CD4-positive, alpha-beta T cell treated with Interleukin-17A for 1 hour (primary cell): ENCODE measurements around the gene SRPRB.

ENCODE experiments used
- DNase-seq: peaks from one replicate; pipeline ENCODE4 v3.0.0-alpha.2; 2020

Gene SRPRB

DNA sequence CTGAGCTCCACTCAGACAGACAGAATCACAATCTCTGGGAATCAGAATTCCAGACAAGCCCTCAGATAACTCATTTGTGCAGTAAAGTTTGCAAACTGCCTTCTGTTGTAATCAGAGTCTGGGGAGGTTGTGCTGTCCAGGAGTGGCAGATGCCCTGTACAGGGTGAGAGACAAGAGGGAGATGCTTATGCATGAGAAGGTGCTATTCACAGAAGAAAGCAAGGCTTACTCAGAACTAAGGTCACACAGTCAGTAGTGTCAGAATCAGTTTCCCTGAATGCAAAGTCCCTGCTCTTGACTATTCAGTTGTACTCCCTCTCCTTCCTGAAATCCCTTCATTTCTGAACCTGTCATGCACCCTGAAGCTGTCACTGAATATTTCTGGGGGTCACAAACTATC, 43.7 kb downstream of the SRPRB start:
- no peak for DNase-seq

DNA sequence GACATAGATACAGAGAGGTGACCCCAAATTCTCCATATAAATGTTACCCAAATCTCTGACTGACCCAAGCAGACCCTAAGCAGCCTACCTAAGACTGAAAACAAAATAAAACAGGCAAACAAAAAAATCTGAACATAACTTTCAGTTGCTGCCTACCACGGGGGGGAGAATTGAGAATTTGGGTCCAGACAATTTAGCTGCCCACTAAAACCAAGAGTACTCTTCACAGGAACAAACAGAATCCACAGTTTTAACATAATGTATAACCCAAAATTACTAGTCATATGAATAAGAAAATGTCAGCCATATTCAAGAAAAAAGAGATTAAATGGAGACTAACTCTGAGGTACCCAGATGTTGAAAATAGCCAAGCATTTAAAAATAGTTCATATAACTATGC, 44.4 kb downstream of the SRPRB start:
- DNase-seq, result no peak

DNA sequence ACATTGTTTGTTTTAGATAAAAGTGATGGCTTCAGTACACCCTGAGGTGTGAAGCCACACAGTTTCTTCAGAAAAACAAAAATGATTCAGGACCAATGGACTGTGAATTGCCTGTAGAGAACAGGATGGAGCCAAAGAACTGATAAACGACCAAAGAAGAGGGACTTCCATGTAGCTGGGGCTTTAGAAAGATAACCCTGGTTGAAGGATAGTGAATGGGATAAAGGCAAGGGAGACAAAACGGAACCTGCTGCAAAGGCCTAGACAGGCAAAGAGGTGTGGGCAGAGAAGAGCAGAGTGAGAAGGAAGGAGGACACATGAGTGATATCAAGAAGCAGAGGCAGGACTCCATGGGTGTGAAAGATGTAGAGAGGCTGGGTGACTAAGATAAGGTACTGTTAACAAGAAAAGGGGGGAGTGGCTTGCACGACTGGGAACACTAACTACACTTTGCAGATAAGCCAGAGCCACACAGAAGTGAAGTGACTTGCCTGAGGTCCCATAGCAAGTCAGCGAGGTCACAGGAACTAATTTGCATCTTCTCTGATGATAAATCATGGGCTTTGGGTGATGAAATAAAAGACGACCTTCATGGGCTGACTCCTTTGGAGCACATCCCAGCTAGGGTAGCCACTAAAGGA, 45.8 kb downstream of the SRPRB start:
- DNase-seq, result no peak

DNA sequence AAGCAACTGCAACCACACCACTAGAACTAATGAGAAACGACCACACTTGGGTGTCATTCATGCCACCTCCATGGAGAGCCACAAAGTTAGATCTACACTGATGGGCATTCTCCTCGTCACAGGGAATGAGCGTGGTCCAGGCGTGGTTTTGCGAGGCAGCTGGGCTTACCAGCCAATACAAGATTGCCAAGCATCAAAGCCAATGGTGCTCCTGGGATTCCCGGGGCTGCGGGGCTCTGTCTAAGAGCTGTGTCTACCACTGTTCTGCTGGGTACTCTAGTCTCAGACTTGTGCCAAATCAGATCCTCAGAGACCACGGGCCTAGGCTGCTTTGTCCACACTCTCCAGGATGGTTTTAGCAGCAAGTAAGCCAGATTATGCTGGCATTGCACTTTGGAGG, 46.3 kb downstream of the SRPRB start:
- no peak for DNase-seq

DNA sequence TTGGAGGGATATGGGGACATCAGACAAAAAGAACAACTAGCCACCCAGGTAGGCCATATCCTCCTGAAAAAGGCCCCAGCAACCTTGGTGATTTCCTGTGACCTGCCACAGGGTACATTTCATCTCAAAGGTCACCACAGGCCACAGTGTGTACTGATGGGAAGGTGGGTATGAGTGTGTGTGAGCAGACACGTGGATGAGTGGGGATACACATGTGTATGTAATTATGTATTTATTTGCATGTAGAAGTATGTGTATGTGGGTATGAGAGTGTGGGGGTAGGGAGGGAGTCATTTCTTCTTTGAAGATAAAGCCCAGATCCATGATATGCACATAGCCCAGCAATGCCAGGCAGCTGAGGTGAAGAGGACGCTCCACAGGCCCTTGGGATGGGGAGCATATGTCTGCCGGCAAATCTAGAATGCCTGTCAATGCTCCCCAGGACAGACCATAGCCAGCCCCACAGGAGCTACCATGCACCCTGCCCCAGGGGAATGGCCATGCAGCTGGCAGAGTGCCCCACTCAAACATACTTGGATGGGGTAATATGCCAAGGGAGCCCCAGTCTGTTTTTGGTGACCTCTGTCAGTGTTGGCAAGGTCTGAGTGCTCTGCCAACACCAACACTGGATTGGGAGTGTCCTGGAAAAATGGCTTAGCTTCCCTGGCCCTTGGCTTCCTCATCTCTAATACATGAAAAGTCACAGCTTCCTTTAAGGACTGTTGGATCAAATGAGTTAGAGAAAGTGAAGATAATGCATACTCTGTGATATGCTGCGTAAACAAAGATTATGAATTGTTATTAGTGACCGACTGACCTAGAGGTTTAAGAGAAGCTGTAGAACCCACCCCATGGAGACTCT, 47.7 kb downstream of the SRPRB start:
- DNase-seq, result no peak

DNA sequence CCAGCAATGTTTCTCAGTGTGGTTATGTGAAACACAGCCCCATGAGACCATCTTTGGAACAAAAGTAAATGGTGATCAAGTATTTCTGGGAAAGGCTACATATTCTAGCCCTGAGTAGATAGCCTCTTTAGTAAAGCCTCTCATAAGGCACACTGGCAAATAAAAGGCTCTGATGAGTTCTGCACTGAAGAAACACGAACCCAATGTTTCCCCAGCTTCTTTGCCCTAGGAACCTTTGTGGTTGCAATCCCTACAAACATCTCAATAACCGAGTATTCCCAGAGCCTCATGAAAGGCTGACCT, 48.3 kb downstream of the SRPRB start:
- DNase-seq, result no peak

DNA sequence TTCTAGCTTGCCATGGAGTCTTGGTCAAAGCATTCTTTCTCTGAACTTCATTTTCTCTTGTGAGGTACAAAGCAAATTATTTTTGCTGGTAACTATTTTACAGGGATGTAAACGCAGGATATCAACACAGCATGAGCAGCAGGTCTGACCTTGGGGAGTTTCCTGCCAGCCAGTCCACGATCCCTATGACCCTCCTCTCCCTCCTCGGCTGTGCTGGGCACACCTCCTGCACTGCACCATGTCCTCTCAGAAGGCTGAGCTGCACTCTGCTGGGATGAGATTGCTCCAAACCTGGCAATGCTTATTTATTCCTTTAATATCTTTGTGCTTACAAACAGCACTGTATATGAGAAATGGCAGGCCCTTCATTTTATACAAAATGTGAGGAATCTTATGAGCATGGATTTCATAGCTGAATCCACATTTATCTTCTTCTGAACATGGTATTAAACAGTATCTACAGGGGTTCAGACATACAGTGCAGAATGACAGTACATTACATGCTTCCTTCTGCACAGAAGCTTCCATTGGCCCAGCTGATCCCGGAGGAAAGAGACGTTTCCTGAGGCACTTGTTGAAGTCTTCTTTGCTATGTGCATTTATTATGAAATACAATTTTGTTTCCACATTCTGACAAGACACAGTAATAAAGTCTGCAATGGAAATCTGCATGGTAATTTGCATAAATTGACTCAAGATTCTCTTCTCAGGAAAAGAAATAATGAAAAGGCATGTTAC, 48.8 kb downstream of the SRPRB start:
- no peak for DNase-seq

DNA sequence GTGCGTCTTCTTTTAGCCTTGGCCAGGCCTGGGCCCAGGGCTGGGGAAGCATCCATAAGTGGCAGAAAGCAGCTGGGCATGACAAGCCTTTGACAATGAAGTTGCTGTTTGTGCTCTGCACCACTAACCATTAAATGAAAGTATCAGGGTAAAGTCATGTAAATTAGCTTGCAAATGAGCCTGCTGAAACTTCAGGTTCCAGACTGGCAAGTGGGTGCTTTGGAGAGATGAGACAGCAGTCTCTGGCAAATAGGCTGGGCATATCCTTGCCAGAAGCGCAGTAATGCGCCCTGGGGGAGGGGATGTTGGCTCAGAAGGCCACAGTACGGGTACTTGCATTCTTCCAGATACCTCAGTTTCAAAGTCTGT, 49.4 kb downstream of the SRPRB start:
- no peak for DNase-seq

DNA sequence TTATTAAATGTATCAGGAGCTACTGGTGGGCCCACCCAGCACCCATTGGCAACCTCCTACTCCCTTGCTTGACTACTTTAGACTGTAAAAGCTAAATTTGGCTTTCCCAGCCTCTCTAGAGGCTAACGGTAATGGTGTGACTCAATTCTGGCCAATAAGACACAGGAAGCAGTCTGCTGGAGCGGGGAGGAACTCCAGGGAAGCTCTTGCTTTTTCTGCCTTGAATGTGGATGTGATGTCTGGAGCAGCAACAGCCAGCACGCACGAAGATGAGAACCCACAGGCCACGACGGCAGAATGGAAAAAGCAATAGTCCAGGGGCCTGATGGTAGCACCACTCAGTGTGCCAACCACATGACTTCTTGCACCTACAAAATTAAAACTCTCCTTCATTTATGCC, 50.2 kb downstream of the SRPRB start:
- no peak for DNase-seq

DNA sequence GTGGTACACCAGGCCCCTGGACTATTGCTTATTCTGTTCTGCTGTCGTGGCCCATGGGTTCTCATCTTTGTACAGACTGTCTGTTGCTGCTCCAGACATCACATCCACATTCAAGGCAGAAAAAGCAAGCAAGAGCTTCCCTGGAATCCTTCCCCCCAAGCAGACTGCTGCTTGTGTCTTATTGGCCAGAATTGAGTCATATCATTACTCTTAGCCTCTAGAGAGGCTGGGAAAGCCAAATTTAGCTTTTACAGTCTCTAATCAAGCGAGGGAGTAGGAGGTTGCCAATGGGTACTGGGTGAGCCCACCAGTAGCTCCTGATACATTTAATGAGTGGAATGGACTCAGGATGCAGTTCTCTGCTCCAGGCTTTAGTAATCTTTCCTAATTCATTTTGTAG, 50.7 kb downstream of the SRPRB start:
- no peak for DNase-seq

DNA sequence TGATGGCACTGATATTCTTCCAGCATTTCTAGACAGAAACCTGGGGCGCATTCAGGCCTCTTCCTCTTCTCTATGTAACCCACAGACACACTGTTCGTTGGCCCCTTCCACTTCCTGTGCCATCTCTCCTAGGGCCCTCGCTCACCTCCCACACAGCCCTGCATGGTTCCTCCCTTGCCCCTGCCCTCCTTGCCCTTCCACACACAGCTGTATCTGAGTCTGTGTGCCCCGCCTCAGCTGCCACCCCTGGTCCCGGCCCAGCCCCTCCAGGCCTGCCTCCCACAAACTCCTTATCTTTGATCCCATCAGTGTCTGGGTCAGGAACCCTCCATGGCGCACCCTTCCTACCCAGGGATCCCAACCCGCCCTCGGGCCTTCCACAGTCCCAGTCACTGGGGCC, 52.2 kb downstream of the SRPRB start:
- no peak for DNase-seq

DNA sequence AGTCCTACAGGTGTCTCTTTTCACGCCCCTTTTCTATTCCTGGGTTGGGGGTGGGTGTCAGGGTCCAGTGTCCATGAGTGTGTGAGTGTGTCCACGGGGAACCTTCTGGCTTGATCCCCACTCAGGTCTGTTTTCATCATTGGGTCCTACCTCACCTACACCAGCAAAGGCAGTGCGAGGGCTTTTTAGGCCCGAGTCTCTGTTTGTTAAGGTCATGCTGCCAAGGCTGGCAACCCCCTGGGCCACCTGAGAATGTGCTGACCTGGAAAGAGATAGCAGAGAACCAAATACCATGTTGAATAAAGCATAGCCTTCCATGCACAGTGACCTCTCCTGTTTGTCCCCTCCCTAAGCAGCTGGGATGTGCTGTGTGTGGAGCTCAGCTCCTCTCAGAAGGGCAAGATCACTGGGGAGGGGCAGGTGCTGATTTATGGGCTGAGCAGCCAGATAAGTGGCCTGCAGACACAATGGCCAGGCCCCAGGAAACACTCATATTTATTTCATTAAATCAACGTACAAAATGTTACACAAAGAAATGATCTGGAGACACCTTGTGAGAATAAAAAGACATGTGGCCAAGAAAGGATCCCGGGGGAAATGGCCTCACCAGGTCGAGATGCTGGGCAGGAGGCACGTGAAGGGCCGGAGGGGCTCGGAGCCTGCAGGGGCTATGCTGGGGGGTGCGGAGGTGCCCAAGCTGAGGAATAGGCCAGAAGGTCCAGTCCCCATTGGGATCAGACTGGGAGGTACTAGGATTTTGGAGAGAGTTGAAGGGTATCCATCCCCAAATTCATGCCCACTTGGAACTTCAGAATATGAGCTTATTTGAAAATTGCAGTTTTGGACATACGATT, 54.0 kb downstream of the SRPRB start:
- DNase-seq, result no peak

DNA sequence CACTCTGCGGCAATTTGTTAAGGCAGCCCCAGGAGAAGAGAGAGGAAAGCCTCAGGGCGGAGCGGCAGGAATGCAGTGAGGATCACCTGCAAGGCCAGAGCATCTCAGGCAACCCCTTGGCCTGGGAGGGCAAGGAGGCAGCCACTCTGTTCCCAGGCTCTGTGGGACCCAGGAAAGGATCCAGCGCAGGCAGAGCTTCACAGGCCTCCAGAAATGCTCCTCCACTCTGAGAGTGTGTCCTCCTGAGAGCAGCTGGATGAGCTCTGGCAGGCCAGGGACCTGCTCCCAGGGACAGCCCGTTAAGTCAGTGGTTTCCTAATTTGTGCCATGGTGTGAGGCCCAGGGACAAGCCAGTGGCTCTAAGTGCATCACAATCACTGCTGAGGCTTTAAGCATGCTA, 54.9 kb downstream of the SRPRB start:
- no peak for DNase-seq

DNA sequence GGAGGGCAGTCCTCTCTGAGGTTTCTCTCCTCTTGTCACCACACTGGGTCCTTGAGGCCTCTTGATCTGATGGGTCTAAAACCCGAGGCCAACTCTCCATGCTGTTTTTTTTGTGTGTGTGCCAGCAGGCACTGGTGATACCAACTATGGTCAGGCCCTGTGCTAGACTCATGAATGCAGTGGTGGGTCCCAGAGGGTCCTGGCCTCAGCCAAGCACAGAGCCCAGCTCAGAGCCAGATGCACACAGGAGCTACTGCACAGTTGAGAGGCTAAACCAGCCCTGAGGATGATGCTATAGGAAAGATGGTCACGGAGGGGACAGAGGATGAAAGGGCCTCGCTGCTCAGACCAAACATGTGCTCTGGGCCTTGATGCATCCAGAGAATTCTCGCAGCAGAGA, 56.5 kb downstream of the SRPRB start:
- no peak for DNase-seq

DNA sequence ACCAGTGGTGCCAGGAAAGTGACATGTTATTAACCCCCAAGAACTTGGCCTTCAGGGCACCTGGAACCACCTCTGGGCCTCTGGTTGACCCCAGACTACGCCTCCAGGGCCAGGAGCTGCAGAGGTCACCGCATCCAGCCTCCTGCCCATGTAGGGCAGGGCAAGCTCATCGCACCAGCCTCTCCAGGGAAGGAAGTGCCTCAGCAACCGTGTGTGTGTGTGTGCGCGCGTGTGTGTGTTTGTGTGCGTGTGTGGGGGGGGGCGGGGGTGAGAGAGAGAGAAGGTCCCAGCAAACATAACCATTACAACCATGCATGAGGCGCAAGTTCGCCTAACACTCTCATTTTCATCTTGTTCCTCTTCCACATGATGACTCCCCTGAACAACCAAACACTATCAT, 58.3 kb downstream of the SRPRB start:
- DNase-seq, result no peak

DNA sequence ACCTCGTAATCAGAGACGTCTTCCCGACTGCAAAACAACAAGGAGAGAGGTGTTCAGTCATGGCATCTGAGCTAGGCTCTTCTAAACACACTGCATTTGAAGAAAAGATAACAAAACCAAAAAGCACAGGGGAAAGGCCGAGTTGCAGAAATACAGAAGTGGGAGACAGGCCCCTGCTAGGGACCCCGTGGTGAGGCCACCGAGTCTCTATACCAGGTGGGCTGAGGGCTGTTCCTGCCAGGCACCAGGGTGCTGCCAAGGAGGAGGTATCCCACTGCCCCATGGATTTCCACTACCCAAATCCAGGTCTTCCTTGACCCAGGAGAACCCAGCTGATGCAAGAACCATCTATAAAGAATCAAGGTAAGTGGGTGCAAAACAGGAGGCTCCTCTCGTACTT, 59.0 kb downstream of the SRPRB start:
- DNase-seq, result no peak

DNA sequence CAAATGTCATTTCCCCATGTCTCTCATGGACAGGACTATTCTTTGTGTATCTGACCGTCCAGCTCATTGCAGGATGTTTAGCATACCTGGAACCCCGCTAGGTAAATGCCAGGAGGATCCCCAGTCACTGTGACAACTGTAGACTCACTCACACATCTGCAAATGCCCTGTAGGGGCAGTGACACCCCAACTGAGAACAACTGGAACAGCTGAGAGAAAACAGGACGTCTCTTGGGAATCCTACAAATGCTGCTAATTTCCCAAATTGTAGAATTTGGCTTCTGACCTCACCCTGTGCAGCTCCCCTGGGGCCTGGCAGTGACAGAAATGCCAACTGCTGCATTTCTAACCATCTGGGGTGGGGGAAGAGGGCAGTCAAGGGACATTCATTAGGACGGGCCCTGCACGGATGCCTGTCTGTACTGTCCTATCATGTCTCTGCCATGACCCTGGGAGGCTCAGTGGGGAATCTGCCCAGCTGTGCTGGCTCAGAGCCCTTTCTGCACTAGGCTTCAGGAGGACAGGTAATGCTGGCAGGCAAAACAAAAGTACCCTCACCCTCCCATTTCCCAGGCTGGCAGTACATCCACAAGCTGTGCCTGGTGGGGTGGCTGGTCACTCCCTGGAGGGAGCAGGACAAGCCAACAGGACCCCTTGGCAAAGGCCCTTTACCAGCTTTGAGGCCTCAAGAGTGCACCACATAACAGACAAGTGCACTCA, 59.7 kb downstream of the SRPRB start:
- no peak for DNase-seq

DNA sequence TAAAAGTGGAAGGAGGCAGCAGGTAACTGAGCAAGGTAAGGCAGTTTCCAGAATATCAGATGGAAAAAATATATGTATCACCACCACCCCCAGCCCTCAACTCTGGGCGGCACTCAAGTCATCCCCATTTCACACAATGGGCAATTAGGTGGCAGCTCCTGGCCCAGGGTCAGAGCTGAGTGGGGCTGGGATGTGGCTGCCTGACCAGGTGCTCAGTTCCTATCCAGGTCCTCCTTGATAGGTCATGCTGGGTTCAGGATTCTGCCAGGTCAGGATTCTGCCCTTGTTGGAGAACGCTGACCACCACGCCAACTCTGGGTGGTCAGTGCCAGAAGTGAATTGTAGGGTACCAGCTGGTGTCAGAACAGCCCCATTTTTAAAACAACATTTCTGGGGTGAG, 60.5 kb downstream of the SRPRB start:
- DNase-seq, result no peak

DNA sequence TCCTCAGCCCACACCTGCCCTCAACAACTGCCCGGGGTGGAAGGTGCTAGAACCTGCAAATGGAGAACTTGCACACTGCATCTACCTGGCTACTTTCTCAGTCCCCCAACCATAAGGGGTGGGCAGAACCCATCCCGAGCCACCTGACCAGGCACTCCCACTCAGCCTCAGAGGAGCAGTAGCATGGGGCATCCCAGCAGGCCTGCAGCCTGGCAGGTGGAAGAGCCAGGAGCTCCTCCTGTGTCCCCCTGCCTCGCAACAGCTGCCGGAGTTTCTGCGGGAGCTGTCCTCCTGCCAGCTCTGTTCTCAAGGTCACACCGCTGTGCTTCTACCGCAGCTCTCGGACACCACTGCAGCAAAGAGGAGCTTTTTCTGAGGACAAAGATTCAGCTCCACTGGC, 62.6 kb downstream of the SRPRB start:
- no peak for DNase-seq

DNA sequence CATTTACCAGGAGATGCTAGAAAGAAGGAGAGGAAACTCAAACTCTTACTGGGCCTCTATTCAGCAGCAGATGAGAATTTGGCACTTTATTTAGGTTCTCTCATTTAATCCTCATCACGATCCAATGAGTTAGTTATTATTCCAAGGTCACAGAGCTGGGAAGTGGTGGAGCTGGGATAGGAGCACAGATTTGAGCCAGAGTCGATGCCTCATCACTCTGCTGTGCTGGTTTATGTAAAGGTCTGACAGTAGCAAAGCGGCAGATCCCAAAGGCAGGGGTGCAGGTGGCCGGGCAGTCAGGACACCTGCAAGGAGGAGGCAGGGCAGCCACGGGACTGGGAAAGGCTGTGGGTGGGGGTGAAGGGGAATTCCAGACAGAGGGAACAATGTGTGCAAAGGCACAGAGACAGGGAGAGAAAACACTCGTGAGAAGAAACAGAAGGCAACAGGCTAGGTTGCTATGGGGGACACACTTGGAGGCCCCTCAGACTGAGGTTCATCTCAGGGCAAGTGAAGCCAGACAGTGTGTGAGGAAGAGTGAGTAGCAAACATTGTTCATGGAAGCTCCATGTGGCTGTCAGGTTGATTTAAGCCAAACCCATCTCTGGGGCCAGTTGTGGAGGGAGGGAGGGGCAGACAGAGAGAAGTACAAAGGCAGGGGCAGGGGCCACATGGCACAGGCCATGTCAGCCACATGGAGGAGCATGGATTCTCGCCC, 63.3 kb downstream of the SRPRB start:
- DNase-seq, result no peak

DNA sequence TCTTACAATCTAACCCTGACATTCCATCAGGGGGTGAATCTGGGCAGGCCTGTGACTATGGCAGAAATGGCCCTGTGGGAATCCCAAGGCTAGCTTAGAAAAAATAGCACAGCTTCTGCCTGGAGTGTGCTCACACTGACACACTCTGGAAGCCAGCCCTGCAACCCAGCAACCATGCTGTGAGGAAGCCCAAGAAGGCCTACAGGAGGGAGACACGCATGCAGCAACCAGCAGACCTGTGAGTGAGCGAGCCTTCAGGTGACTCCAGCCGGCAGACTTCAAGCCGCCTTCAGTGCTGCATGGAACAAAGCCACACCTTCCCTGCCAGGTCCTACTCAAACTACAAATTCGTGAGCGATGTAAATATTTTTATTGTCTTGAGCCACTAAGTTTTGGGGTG, 64.0 kb downstream of the SRPRB start:
- DNase-seq, result no peak

DNA sequence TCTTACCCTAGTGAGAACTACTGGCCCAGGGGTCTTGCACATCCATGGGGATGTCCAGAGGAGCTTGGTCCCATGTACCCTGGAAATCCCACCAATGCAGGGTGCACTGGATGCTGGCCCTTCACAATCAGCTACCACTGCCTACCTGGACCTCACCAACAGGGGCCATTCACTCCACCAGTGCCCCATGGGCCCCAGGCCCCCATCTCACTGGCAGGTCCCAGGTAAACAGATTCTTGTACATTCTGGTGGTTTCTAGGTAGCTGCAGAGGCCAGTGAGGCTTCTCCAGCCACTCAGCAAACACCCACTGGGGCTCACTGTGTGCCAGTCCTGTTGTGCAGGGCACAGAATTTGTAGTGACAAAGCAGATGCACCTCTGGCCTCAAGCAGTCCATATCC, 65.2 kb downstream of the SRPRB start:
- no peak for DNase-seq
